Fibroblast of villous mesenchyme (primary cell): ENCODE measurements around the gene SRPK3. TPM values are rescaled to one million over a fixed set of nuclear protein-coding genes. Genes with fewer than 3 reads are reported as not detected.

ENCODE experiments used
- DNase-seq: peaks from one replicate; pipeline ENCODE4 v3.0.0-alpha.2; 2010; ENCODE audit warnings: low read depth
- H3K4me3 ChIP-seq: 2 replicates; pipeline ENCODE4 v1.5.1; 2011; ENCODE audit warnings: low read depth, mild to moderate bottlenecking, low read length
- CTCF ChIP-seq: IDR thresholded peaks from 2 replicates; pipeline ENCODE4 v1.5.1; 2012; ENCODE audit warnings: low read depth, mild to moderate bottlenecking, low read length; ENCODE audit not compliant: insufficient read depth
- total RNA-seq: library from RNA; depleted of rRNA; stranded (reverse); fragments of >200 nt; gene quantifications from 2 replicates; pipeline ENCODE4 v1.2.3, GENCODE V29; 2012

Gene SRPK3
- total RNA-seq, 1 donor = 0.86 TPM

- H3K4me3 ChIP-seq = no peak overlapping the region
- no peak for TF ChIP-seq CTCF
- DNase-seq = no peak
Observed at GRCh38 chrX:153783378-153784013, 2.7 kb downstream of the SRPK3 start.

GRCh38 chrX:153784325-153784967 is 3.6 kb downstream of the SRPK3 start:
- TF ChIP-seq CTCF = no peak
- no peak for DNase-seq

GRCh38 chrX:153786669-153787068 is 5.8 kb downstream of the SRPK3 start:
- TF ChIP-seq CTCF = no peak
- no peak for DNase-seq
- no peak overlapping the region for H3K4me3 ChIP-seq

More at GRCh38 chrX:153784325-153784967, 3.6 kb downstream of the SRPK3 start:
- no peak overlapping the region for H3K4me3 ChIP-seq

- no peak overlapping the region for H3K4me3 ChIP-seq
- no peak for DNase-seq
- no peak for TF ChIP-seq CTCF
Observed at GRCh38 chrX:153789654-153790053, 8.8 kb downstream of the SRPK3 start.

GRCh38 chrX:153791104-153791852 is 10.4 kb downstream of the SRPK3 start:
- no peak for TF ChIP-seq CTCF
- no peak for DNase-seq
- H3K4me3 ChIP-seq = no peak overlapping the region

GRCh38 chrX:153792368-153792767 is 11.5 kb downstream of the SRPK3 start:
- no peak for DNase-seq
- no peak for TF ChIP-seq CTCF
- H3K4me3 ChIP-seq = no peak overlapping the region
